PC-9 (cell line): ENCODE measurements around the gene IARS2.

Experiments
- EZH2 ChIP-seq: fragments of 200-600 bp; sonication (generic); IDR thresholded peaks from 2 replicates; pipeline ENCODE4 v1.8.0; 2017; ENCODE audit warnings: antibody characterized with exemption, low read depth
- TF ChIP-seq, protein P1 (sequence below): fragments of 200-600 bp; sonication (generic); conservative IDR thresholded peaks from 2 replicates; pipeline ENCODE4 v1.6.1; 2017; ENCODE audit warnings: mixed run types, antibody characterized with exemption, mild to moderate bottlenecking, moderate library complexity

DNA sequence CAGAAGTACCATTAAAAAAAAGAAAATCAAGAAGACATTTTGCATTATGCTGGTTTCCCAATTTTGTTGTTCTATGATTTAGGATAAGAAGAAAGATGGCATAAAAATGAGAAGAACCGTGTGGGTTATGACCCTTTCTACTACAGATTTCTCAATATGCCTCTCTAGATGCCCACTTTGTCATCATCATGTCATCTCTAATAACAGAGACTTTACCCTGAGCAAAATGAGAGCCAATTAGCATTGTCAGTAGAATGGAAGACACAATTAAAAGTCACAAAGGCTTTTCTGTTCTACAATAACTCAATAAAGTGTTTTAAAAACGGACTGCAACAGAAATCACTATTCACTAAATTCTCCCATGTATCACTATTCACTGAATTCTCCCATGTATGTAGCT is 92.8 kb downstream of the IARS2 start:
- TF ChIP-seq, protein P1, sequence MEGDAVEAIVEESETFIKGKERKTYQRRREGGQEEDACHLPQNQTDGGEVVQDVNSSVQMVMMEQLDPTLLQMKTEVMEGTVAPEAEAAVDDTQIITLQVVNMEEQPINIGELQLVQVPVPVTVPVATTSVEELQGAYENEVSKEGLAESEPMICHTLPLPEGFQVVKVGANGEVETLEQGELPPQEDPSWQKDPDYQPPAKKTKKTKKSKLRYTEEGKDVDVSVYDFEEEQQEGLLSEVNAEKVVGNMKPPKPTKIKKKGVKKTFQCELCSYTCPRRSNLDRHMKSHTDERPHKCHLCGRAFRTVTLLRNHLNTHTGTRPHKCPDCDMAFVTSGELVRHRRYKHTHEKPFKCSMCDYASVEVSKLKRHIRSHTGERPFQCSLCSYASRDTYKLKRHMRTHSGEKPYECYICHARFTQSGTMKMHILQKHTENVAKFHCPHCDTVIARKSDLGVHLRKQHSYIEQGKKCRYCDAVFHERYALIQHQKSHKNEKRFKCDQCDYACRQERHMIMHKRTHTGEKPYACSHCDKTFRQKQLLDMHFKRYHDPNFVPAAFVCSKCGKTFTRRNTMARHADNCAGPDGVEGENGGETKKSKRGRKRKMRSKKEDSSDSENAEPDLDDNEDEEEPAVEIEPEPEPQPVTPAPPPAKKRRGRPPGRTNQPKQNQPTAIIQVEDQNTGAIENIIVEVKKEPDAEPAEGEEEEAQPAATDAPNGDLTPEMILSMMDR, result no peak
- TF ChIP-seq EZH2, result no peak
